Adrenal gland (tissue), 5 donors: Measurements from ENCODE around the gene ZCWPW1.

ENCODE experiments used
- POLR2A ChIP-seq, 2 donors: fragments of 450-650 bp; IDR thresholded peaks; one replicate each; pipeline ENCODE4 v1.6.1; 2017; ENCODE audit warnings: antibody characterized with exemption in 2 of 2, mild to moderate bottlenecking in 2 of 2, moderate library complexity in 1 of 2
- TF ChIP-seq, protein P1 (sequence below), 6 experiments: fragments of 450-650 bp in 4 of 6; fragments of 200-600 bp in 2 of 6; sonication (generic) in 1 of 6; IDR thresholded peaks; 1 replicate in 5 of 6; 2 replicates in 1 of 6; pipeline versions ENCODE4 v1.5.1 to v1.8.0; 2016 to 2021; ENCODE audit warnings: antibody characterized with exemption in 6 of 6, mild to moderate bottlenecking in 2 of 6, moderate library complexity in 1 of 6
- donor health status: DM: no; HTN: no; CAD: no.

- TF ChIP-seq, protein P1, sequence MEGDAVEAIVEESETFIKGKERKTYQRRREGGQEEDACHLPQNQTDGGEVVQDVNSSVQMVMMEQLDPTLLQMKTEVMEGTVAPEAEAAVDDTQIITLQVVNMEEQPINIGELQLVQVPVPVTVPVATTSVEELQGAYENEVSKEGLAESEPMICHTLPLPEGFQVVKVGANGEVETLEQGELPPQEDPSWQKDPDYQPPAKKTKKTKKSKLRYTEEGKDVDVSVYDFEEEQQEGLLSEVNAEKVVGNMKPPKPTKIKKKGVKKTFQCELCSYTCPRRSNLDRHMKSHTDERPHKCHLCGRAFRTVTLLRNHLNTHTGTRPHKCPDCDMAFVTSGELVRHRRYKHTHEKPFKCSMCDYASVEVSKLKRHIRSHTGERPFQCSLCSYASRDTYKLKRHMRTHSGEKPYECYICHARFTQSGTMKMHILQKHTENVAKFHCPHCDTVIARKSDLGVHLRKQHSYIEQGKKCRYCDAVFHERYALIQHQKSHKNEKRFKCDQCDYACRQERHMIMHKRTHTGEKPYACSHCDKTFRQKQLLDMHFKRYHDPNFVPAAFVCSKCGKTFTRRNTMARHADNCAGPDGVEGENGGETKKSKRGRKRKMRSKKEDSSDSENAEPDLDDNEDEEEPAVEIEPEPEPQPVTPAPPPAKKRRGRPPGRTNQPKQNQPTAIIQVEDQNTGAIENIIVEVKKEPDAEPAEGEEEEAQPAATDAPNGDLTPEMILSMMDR (IDR thresholded peaks at IDR 0.05) = no peak
- TF ChIP-seq POLR2A (IDR thresholded peaks at IDR 0.05) = no peak
Observed at GRCh38 chr7:100397315-100398081, 31.0 kb downstream of the ZCWPW1 start.
